Testis (tissue), 3 donors: ENCODE data around the gene TDG. TPM values are rescaled to one million over a fixed set of nuclear protein-coding genes. Genes with fewer than 3 reads are reported as not detected.
A peak's percentile ranks its signal among the peaks of the same experiment; 100 is the strongest.

ENCODE experiments used
- DNase-seq: peaks from one replicate; pipeline ENCODE4 v3.0.0-alpha.2; 2019
- H3K27ac ChIP-seq, 2 donors: fragments of 200-600 bp; sonication (generic); one replicate each; pipeline ENCODE4 v1.5.1; 2019
- H3K27me3 ChIP-seq: fragments of 200-600 bp; sonication (generic); one replicate; pipeline ENCODE4 v1.5.1; 2019
- H3K36me3 ChIP-seq: fragments of 200-600 bp; sonication (generic); one replicate; pipeline ENCODE4 v1.5.1; 2017; ENCODE audit warnings: low read depth; ENCODE audit errors: missing control alignments
- H3K4me1 ChIP-seq: fragments of 200-600 bp; sonication (generic); one replicate; pipeline ENCODE4 v1.5.1; 2019
- H3K4me3 ChIP-seq, 2 donors: fragments of 200-600 bp; sonication (generic); one replicate each; pipeline ENCODE4 v1.5.1; 2017 to 2019
- H3K9me3 ChIP-seq: fragments of 200-600 bp; sonication (generic); one replicate; pipeline ENCODE4 v1.5.1; 2017
- POLR2A ChIP-seq: fragments of 450-650 bp; IDR thresholded peaks from one replicate; pipeline ENCODE4 v1.6.1; 2017; ENCODE audit warnings: antibody characterized with exemption, mild to moderate bottlenecking, moderate library complexity
- WGBS, 2 donors: methylation state at CpG; one replicate each; pipeline ENCODE4 v1.1.5; 2018; 5-methylcytosine and 5-hydroxymethylcytosine counted together
- intact Hi-C: fragments of 100-400 bp; cut with DNase I; formaldehyde crosslinking; loops from one replicate; pipeline ENCODE4 v1.15.1; 2023; ENCODE audit warnings: low total_unique reads
- polyA plus RNA-seq: library from polyadenylated mRNA; stranded (reverse); fragments of 350-450 nt; fragmentation: Illumina TruSeq; extraction: RNeasy Lipid Tissue Mini Kit (QIAGEN cat#74804); gene quantifications from one replicate; pipeline ENCODE4 v1.2.3, GENCODE V29; 2014; ENCODE audit warnings: low read depth, low replicate concordance; ENCODE audit not compliant: insufficient read depth
- total RNA-seq, 2 donors: library from RNA; depleted of rRNA; stranded (reverse); fragments of >200 nt; gene quantifications; one replicate each; pipeline ENCODE4 v1.2.3, GENCODE V29; 2016
- TF ChIP-seq, protein P1 (sequence below), 3 experiments: fragments of 450-650 bp in 2 of 3; fragments of 200-600 bp in 1 of 3; sonication (generic) in 1 of 3; IDR thresholded peaks; one replicate each; pipeline ENCODE4 v1.5.1; 2016 to 2019; ENCODE audit warnings: antibody characterized with exemption in 3 of 3, mild to moderate bottlenecking in 2 of 3, moderate library complexity in 1 of 3

The TDG gene
- total and polyA plus RNA-seq, 3 donors from 2014 or later, result 11.3 to 16.5 (median 16.0) TPM

DNA sequence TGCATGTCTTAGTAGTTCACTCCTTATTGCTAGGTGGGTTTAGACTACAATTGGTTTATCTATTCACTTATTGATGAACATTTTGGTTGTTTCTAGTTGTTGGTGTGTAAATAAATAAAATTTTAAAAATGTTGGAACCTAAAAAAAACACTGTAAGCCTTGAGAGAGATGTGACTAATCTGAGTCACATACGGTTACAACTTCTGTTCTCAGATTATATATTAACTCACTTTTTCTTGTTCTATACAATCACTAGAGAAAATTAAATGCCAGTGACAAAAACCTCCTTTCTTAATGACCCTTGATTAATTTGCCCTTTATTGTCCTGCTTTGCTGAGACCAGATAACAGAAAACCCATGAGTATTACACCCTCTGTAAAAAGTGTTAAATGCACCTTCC lies 7.1 kb upstream of the TDG start:
- intact Hi-C loops, result no loop called here
- Histone ChIP-seq H3K9me3 (no peaks in the 10 kb centered on the region), H3K27ac (no peak overlapping the region), H3K36me3 (no peaks in the 10 kb centered on the region), H3K27me3 (no peaks in the 10 kb centered on the region), H3K4me3 (no peak overlapping the region), H3K4me1 (peaks cover 8% of the 10 kb centered on the region)
- no peak for DNase-seq
- TF ChIP-seq, protein P1, sequence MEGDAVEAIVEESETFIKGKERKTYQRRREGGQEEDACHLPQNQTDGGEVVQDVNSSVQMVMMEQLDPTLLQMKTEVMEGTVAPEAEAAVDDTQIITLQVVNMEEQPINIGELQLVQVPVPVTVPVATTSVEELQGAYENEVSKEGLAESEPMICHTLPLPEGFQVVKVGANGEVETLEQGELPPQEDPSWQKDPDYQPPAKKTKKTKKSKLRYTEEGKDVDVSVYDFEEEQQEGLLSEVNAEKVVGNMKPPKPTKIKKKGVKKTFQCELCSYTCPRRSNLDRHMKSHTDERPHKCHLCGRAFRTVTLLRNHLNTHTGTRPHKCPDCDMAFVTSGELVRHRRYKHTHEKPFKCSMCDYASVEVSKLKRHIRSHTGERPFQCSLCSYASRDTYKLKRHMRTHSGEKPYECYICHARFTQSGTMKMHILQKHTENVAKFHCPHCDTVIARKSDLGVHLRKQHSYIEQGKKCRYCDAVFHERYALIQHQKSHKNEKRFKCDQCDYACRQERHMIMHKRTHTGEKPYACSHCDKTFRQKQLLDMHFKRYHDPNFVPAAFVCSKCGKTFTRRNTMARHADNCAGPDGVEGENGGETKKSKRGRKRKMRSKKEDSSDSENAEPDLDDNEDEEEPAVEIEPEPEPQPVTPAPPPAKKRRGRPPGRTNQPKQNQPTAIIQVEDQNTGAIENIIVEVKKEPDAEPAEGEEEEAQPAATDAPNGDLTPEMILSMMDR (IDR thresholded peaks at IDR 0.05), result no peak
- no peak for TF ChIP-seq POLR2A
- 69 to 74% methylated on average over 1 of the region's 1 CpG for WGBS, 2 donors

DNA sequence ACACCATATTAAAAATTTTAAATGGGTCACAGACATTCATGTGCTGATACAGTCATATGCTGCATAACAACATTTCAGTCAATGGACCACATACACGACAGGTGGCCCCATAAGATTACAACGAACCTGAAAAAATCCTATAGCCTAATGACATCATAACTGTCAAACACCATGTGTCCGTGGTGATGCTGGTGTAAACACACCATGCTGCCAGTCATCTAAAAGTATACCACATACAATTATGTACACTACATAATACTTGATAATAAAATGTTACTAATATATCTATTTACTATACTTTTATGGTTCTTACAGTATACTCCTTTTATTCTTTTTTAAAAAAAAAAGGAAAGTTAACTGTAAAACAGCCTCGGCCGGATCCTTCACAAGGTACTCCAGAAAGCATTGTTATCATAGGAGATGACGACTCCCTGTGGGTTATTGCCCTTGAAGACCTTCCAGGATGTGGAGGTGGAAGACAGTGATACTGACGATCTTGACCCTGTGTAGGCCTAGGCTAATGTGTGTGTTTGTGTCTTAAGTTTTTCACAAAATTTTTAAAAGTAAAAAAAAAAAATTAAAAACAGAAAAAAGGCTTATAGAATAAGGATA lies 5.0 kb upstream of the TDG start:
- intact Hi-C loops, result no loop called here
- H3K27ac ChIP-seq, result no peak overlapping the region

DNA sequence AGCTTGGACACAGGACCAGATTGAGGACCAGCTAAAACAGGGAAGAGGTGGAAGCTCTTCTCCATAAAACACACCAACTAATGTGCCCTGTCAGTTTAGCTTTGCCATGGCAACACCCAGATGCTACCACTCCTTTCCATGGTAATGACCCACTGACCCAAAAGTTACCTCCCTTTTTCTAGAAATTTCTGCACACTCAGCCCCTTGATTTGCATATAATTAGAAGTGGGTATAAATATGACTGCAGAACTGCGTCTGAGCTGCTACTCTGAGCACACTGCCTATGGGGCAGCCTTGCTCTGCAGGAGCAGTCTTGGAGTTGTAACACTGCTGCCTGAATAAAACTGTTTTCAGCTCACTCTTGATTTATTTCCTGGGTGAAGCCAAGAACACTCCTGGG lies 3.2 kb upstream of the TDG start:
- no peak overlapping the region for H3K4me3 ChIP-seq
- no peaks in the 10 kb centered on the region for H3K9me3 ChIP-seq
- intact Hi-C loops, result no loop called here
- H3K27ac ChIP-seq, result no peak overlapping the region
- TF ChIP-seq, protein P1 (IDR thresholded peaks at IDR 0.05), result no peak
- TF ChIP-seq POLR2A, result no peak
- H3K36me3 ChIP-seq, result no peaks in the 10 kb centered on the region
- DNase-seq, result no peak
- 35 to 67% methylated on average over 1 of the region's 1 CpG for WGBS, 2 donors
- H3K27me3 ChIP-seq, result no peaks in the 10 kb centered on the region
- peaks cover 18% of the 10 kb centered on the region for H3K4me1 ChIP-seq

More for the DNA sequence above, 5.0 kb upstream of the TDG start:
- 59 to 60% methylated on average over 7 of the region's 7 CpGs for WGBS, 2 donors
- no peak for TF ChIP-seq POLR2A
- TF ChIP-seq, protein P1 (IDR thresholded peaks at IDR 0.05), result no peak
- no peaks in the 10 kb centered on the region for H3K27me3 ChIP-seq
- no peak overlapping the region for H3K4me3 ChIP-seq
- H3K4me1 ChIP-seq, result peaks cover 17% of the 10 kb centered on the region
- H3K9me3 ChIP-seq, result no peaks in the 10 kb centered on the region
- no peak for DNase-seq
- no peaks in the 10 kb centered on the region for H3K36me3 ChIP-seq

DNA sequence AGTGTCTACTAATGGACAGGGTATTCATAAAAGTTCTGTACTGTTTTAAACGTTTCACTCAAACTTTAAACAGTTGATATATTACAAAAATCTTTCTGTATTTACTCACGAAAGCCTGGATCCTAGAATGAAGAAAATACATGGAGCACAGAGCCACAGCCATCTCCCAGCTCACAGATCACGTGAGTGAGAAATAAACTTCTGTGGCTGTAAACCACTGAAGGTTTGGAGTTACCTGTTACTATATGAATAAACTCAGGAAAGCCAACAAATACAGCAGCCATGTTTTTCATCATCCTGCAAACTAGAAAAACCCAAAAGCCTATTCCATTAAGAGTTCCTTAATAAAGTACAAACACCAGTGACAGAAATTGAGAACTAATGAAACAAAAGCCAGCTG lies 867 bp upstream of the TDG start:
- DNase-seq, result no peak
- WGBS, 2 donors, result 8% methylated on average over 3 of the region's 3 CpGs
- Histone ChIP-seq H3K27ac (peak overlapping the region; percentile 87 to 93), H3K4me3 (peak overlapping the region; percentile 75 to 86), H3K4me1 (peaks cover 18% of the 10 kb centered on the region), H3K36me3 (no peaks in the 10 kb centered on the region), H3K9me3 (no peaks in the 10 kb centered on the region), H3K27me3 (no peaks in the 10 kb centered on the region)
- intact Hi-C loops, result no loop called here
- TF ChIP-seq, protein P1 (IDR thresholded peaks at IDR 0.05), result no peak
- TF ChIP-seq POLR2A, result no peak

DNA sequence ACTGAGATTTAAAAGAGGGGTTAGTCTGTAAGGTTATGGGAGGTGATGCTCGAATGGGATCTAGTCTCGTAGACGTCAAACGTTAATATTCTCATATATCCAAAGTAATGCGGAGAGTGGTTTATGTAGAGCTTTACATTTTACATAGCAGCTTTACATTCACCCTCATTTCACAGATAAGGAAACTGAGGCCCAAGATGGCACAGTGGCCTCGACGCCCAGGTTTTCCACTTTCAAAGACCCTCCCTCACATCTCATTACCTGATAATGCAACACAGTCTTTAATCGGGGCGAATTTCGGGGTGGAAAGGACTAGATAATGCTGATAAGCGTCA lies 450 bp upstream of the TDG start:
- Histone ChIP-seq H3K4me3 (peak overlapping the region; percentile 75 to 86), H3K27ac (peak overlapping the region; percentile 87 to 93), H3K9me3 (no peaks in the 10 kb centered on the region), H3K36me3 (no peaks in the 10 kb centered on the region), H3K4me1 (peaks cover 18% of the 10 kb centered on the region), H3K27me3 (no peaks in the 10 kb centered on the region)
- intact Hi-C loops, result no loop called here
- no peak for DNase-seq
- WGBS, 2 donors, result 0% methylated on average over 7 to 11 of the region's 11 CpGs
- TF ChIP-seq POLR2A, result no peak
- TF ChIP-seq, protein P1 (IDR thresholded peaks at IDR 0.05), result no peak
